Measurements from ENCODE around the gene MGRN1. TPM values are rescaled to one million over a fixed set of nuclear protein-coding genes. Genes with fewer than 3 reads are reported as not detected.

Gene MGRN1
- total RNA-seq, 4 donors from 2014 or later, result 37.5 to 59.1 (median 42.7) TPM

GRCh38 chr16:4583906-4584305 is 40.7 kb upstream of the MGRN1 start:
- no peaks in the 10 kb centered on the region for H3K27me3 ChIP-seq
- WGBS, 2 donors, result 86 to 87% methylated on average over 4 of the region's 4 CpGs
- H3K4me1 ChIP-seq, result peaks cover 0 to 5% (median 0%) of the 10 kb centered on the region in 4 donors
- H3K36me3 ChIP-seq, result no peaks in the 10 kb centered on the region
- no peak overlapping the region for H3K27ac ChIP-seq
- H3K4me3 ChIP-seq, result no peak overlapping the region
- TF ChIP-seq EP300 (IDR thresholded peaks at IDR 0.05), result no peak
- TF ChIP-seq CTCF (IDR thresholded peaks at IDR 0.05), result no peak
- no peak for TF ChIP-seq POLR2A (IDR thresholded peaks at IDR 0.05)
- no peaks in the 10 kb centered on the region for H3K9me3 ChIP-seq
- DNase-seq (ENCODE audit: low spot score in 2 of 2), result no peak

- no peaks in the 10 kb centered on the region for H3K27me3 ChIP-seq
- DNase-seq (ENCODE audit: low spot score in 2 of 2), result no peak
- 38 to 41% methylated on average over 7 of the region's 7 CpGs for WGBS, 2 donors
Observed at GRCh38 chr16:4586291-4586690, 38.3 kb upstream of the MGRN1 start.

GRCh38 chr16:4588386-4588785 is 36.2 kb upstream of the MGRN1 start:
- H3K4me3 ChIP-seq, result no peak overlapping the region
- no peaks in the 10 kb centered on the region for H3K27me3 ChIP-seq
- no peak for TF ChIP-seq POLR2A (IDR thresholded peaks at IDR 0.05)
- no peak for TF ChIP-seq EP300 (IDR thresholded peaks at IDR 0.05)
- TF ChIP-seq CTCF (IDR thresholded peaks at IDR 0.05), result no peak
- H3K27ac ChIP-seq, result no peak overlapping the region
- 71 to 74% methylated on average over 2 of the region's 2 CpGs for WGBS, 2 donors
- no peak for DNase-seq (ENCODE audit: low spot score in 2 of 2)
- H3K4me1 ChIP-seq, result peaks cover 0 to 5% (median 0%) of the 10 kb centered on the region in 4 donors
- H3K36me3 ChIP-seq, result no peaks in the 10 kb centered on the region
- no peaks in the 10 kb centered on the region for H3K9me3 ChIP-seq

More at GRCh38 chr16:4586291-4586690, 38.3 kb upstream of the MGRN1 start:
- Histone ChIP-seq H3K27ac (no peak overlapping the region), H3K4me1 (peaks cover 0 to 5% (median 0%) of the 10 kb centered on the region in 4 donors), H3K4me3 (no peak overlapping the region), H3K36me3 (no peaks in the 10 kb centered on the region), H3K9me3 (no peaks in the 10 kb centered on the region)
- no peak for TF ChIP-seq POLR2A (IDR thresholded peaks at IDR 0.05)
- TF ChIP-seq EP300 (IDR thresholded peaks at IDR 0.05), result no peak
- TF ChIP-seq CTCF (IDR thresholded peaks at IDR 0.05), result no peak

- Histone ChIP-seq H3K27ac (no peak overlapping the region), H3K27me3 (no peaks in the 10 kb centered on the region), H3K9me3 (no peaks in the 10 kb centered on the region), H3K36me3 (no peaks in the 10 kb centered on the region), H3K4me3 (no peak overlapping the region), H3K4me1 (peaks cover 0 to 5% (median 0%) of the 10 kb centered on the region in 4 donors)
- 91 to 94% methylated on average over 6 of the region's 6 CpGs for WGBS, 2 donors
- TF ChIP-seq EP300 (IDR thresholded peaks at IDR 0.05) (no peak), POLR2A (IDR thresholded peaks at IDR 0.05) (no peak), CTCF (IDR thresholded peaks at IDR 0.05) (no peak)
- no peak for DNase-seq (ENCODE audit: low spot score in 2 of 2)
Observed at GRCh38 chr16:4588961-4589360, 35.7 kb upstream of the MGRN1 start.

- H3K4me1 ChIP-seq, result no peaks in the 10 kb centered on the region
- H3K36me3 ChIP-seq, result no peaks in the 10 kb centered on the region
- H3K27ac ChIP-seq, result no peak overlapping the region
- TF ChIP-seq CTCF (IDR thresholded peaks at IDR 0.05) (no peak), EP300 (IDR thresholded peaks at IDR 0.05) (no peak), POLR2A (IDR thresholded peaks at IDR 0.05) (no peak)
- no peaks in the 10 kb centered on the region for H3K9me3 ChIP-seq
- no peaks in the 10 kb centered on the region for H3K27me3 ChIP-seq
- no peak for DNase-seq (ENCODE audit: low spot score in 2 of 2)
- WGBS, 2 donors, result 71 to 78% methylated on average over 6 of the region's 6 CpGs
- no peak overlapping the region for H3K4me3 ChIP-seq
Observed at GRCh38 chr16:4591191-4591590, 33.4 kb upstream of the MGRN1 start.
